ENCODE measurements around the gene HDGFL2.

Gene HDGFL2

DNA sequence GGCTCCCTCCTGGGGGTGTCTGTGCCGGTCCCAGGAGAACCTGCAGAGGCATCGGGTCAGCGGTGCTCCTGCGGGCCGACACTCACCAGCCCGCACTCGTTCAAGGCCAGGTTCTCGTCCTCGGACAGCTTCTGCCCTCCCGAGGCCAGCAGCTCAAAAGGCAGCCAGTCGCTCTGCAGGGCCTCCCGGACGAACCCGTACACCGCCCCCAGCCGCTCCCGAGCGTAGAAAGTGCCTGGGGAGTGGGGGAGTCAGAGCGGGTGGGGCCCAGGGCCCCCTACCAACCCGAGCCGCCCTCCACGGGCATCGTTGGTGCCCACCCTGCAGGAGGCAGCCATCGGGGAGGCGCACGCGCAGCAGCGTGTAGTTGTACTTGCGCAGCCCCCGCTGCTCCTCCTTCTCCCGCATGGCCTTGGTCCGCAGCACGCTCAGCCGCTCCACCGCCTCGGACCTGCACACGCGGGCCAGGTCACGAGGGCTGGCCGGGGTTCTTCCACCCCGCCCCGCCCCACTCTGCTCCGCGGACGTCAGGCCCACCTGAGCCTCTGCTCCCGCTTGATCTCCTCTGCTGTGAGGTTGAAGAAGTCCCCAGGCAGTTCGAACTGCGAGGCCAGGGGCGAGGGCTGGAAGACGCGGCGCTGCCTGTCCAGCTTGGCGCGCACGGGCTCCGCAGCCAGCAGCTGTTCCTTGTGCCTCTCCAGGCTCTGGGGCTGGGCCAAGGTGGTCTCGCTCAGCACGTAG lies 26.0 kb upstream of the HDGFL2 start:
- DNase-seq = no peak

DNA sequence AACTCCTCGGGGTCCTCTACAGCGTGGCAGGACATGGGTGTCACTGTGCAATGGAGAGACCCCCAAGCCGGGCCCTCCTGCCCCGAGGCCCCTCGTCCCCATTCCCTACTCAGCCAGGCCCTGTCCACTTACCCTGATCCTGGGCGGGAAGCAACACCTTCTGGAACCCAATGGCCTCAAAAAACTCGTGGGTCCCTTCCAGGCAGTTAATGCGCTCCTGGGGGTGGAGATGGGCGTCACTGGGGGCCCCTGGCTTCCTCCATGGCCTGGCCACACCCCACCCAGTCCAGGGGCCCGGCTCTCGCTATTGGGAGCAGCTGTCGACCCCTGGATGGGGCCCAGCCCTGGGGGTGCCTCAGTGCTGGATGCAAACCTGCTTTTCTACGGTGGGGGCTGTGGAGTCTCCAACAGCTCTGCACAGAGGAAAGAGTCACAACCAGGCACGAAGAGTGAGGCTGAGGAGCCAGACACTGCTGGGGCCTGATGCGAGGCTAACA lies 25.3 kb upstream of the HDGFL2 start:
- DNase-seq = no peak

DNA sequence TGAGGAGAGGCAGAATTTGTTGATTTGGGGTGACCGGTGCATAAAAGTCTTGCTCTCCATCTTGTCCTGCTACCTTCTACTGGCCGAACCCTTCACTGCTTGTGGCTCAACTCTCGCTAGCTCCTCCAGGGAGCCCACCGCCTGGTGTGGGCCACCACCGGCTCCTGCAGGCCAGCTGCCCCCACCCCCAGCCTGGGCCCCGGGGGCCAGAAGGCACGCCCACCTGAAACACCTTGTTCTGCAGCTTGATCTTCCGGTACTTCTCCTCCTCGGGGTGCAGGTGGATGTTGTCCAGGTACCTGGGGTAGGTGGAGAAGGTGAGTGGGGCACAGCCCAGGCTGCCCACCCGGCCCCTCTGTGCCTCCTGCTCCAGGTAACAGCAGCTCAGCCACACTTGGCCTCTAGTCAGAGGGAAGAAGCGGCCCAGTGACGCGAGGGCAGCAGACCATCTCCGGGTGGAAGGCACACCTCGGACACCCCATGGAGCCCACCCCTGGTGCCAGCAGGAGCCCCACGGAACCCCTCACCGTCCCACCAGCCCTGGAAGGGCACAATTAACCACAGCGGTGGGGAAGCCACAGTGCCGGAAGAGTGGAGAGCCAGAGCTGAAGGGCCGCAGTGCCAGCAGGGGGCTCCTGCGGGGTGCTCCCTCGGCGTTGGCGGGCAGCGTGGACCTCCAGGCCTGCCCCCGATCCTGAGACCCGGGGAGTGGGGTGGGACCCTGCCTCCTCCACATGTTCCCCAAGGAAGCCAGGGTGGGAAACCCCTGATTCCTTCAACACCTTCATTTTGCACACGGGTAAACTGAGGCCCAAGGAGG lies 24.6 kb upstream of the HDGFL2 start:
- DNase-seq = no peak

DNA sequence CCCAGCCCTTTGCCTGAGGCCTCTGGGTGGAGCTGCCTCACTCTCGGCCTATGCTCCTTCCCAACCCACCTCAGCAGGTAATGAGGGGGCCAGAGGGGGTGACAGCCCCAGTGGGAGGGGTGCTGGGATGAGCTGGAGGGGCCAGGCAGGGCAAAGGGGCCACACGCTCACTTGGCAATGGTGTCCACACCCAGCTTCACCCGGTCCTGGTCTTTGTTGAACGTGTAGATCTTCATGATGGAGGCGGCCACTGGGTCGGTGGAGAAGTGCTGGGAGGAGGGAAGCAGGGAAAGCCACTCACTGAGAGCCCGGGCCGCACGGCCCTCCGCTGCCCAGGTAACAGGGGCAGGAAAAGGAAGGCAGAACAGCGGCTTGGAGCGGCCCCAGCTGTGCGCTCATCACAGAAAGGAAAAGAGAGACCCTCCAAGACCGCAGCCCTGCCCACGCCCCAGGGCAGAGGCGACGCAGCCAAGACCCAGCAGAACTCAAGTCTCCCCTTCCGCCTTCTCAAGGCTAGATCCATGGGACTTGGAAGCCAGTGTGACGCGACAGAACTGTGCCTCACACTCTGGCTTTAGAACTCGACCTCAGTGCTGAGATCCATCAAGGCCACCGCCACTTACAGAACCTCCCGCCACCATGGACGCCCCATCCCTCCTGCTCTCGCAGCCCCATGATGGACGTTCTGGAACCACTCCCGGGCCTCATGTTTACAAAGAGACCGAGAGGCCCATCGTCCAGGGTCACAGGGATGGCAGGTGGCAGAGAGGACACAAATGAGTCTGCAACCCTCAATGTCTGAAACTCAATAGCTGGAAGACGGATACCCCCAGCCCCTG lies 23.7 kb upstream of the HDGFL2 start:
- no peak for DNase-seq

DNA sequence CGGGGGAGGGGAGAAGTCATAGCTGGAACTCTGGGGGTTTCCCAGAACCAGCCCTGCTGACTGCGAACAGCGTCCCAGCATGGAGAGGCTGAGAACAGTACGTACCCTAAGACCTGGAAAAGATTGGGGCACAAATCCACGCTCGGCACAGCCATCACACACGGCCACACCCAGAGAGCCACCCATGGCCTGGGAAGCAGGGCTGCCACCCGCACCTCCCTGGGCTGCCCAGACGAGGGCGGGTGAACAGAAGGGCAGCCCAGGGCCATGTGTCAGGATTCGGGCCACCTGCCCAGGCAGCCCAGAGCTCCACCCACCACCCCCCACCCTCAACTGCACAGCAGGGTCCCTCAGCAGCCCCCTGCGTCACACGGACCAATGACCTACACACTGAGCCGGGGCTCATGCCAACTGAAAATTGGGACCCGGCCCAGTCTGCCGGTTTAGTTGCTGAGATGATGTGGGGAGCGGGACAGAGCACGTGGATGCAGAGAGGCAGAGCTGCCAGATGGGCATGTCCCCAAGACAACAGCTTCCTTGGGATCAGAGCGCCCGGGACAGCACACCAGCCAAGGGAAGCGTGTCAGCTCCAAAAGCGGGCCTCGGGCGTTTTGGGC lies 23.0 kb upstream of the HDGFL2 start:
- no peak for DNase-seq

DNA sequence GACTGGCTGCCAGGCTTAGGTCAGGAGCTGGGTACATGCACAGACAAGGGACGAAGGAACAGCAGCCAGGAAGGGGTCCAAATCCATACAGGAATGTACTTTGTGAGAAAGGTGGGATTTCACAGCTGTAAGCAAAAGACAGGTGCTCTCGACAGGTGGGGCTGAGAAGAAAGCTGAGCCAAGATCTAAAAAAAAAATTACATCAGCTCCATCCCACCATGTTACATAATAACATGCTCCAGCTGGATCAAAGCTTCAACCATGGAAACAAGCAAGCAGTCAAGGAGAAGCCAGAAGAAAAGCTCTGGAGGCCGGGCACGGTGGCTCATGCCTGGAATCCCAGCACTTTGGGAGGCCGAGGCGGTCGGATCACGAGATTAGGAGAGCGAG lies 22.5 kb upstream of the HDGFL2 start:
- no peak for DNase-seq

DNA sequence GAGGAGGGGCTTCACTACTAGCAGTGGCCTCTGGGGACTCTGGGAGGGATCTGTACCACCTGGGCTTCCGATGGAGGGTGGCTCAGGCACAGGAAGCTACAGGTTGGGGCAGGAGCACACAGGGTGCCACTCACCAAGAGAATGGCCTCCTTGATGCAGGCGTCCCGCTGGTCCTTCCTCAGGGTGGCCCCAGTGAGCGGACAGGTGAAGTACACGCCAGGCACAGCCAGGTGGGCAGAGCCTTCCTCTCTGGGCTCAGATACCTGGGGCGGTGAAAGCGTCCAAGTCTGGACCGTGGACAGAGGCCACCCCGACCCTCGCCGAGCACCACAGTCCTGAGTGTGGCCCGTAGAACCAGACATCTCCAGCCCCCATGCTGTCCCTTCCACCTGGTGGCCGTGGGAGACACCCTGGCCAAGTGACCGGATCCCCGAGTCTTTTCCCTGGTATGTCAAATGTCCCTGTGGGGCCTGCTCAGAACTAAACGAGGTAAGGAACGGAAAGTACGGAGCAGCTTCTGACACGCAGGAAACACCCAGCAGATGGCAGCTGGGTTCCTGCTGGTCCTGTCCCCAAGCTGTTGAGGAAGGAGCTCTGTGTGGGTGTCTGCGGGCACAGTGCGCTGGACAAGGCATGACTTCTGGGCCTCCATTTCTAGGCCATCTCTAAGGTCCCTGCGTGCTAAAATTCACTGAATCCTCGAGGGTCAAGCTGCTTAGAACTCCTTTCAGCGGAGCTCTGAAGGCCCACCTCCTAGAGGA lies 19.7 kb upstream of the HDGFL2 start:
- no peak for DNase-seq

DNA sequence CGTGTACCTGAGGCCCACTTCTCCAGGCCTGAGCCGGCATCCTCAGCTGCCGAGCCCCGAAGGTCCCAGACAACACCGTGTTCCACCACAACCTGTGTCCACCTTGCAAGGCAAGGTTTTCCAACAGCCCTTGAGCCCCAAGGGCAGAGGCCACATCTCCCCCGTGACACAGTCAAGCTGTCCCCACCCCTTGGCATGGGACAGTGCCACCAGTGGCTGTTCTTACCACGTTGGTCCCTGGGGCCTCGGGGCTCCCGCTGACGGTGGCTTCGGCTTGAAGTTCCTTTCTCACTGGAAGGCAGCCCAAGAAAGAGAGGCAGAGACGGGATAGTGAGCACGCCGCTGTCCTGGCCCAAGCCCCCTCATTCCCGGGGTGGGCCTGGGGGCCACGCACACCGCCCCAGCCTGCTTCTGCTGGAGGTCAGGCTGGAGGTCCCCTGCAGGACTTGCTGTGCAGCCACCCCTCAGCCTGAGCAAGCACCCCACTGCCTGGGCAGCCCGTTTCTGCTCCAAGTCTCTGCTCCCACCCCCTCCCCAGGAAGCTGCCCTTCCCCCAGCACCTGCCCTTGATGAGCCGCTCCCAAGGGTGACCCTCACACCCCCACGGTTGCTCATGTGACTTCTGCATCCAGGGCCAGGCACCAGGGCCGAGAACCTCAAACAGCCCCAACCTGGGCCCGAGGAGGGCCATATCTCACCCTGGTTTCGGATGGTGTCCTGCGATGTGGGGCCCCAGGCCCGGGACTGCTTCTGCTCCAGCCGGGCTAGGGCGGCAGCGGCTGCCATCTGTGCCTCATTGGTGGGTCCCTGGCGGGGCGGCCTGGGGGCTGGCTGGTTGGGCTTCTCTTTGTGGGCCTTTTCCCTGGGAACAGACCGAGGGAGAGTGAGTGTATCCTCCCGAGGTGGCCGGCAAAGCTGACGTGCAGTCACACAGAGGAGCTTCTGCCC lies 18.6 kb upstream of the HDGFL2 start:
- no peak for DNase-seq

DNA sequence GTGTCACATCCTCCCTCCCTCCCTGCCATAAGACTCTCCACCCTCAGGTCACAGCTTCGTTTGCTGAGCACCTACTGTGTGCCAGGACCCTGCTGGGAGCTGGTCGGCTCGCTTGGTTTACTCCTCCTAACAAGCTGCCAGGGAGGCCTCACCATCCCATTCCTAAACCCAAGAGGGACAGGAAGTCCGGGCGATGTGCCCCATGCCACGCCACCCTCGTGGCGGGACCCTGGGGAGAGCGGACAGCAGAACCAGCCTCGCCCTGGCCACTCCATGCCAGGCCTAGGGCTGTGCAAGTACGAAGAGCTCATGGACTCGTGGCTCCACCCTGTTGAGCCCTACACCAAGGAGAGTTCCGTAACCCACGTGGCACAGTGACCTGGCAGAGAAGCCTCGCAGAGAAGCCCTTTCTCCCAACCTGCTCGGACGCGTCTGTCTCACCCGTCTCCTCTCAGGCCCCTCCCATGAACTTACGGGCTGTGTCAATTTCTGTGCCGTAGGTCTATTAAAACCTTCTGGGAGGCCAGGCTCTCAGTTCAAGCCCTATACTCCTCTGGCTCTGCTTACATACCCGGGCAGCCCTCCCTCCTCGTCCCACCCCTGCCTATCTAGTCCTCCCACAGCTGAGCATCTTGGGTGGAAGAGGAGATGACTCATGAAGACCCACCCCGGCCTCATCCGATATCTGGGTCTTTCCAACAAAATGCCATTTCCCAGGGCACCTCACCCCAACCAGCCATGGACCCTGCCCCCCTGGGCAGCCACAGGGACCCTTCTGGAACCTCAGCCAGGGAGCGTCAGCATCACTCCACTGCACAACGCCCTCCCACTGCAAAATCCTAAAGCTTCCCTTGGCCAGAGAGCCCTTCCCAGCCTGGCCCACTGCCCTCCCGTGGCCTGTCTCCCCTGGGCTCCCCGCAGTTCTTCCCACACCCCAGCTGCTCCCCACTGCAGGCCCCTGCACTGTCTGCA lies 17.1 kb upstream of the HDGFL2 start:
- DNase-seq = no peak

DNA sequence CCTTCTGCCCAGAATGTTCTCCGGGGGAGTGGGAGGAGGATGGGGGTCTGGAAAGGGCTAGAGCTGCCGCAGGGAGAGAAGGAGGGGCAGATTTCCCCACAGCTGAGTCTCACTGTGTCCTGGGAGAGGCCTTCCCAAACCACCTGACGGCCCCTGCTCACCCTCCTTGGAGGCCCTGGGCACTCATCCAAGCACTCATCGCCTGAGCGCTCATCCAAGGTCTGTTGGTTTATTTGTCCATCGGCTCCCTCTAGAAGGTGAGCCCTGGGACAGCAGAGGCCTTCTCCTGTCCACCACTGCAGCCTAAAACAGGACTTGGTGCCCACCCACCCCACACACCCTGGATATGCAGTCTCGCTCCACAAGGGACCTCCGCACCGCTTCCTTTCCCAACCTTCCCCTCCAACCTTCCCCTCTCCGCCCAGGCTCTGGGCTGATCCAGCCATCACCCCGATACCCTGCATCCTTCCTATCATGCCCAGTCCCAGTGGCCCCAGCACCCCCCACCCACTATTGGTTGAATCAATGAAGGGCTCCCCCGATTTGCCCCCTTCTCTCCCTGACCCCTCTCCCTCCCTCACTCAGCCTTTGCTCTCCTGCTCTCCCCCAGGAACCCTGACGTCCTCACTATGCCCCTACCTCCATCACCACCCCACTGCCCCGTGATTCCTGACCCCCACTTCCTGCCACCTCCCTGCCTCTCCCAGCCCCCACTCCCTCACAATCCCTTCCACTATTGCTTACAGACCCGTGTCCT lies 16.2 kb upstream of the HDGFL2 start:
- peak; percentile 75 for DNase-seq

DNA sequence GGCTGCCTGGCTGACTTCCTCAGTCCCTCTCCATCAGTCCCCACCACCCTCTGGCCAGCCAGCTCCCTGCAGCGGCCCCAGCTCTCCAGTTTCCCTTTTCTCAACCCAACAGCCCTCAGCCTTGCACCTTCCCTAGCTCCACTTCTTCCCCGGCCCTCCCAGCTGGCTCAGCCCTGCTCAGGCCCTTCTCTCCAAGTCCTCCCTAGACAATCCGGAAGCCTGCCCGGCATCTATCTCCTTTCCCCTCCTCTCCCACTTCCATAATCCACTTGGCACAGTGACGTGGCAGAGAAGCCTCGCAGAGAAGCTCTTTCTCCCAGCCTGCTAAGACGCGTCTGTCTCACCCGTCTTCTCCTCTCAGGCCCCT lies 15.6 kb upstream of the HDGFL2 start:
- no peak for DNase-seq

DNA sequence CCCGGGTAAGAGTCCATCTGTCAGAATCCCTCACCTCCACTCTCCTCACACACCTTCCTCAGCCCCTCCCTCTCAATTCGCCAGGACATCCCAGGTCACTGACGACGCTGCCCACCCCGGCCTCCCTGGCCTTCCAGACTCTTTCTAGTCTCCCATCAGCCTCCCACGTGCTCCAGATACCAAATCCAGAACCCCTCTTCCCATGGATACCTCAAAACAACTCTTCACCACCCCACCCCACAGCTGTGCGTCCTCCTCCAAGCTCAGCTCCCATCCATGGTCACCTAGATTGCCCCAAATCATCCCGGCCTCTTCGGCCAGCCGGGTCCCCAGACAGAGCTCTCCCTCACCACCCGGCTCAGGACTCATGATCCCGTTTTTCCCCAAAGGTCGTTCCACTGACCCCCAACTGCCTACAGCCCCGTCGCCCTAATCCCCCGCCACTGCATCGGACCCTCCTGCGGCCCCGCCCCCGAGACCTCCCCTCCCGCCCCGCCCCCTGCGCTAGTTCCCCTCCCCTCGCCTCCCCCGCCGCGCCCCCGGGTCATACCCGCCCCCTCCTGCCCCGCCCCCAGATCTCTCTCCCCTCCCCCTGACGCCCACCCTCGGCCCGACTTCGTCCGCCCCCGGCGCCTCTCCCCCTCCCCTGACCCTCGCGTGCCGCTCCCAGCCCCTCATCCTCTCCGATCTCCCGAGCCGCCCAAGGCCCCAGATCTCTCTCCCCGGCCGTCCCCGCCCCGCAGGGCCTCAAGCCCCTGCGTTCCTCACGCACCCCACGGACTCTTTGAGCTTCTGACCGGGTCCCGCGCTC lies 15.0 kb upstream of the HDGFL2 start:
- peak; percentile 70 for DNase-seq

DNA sequence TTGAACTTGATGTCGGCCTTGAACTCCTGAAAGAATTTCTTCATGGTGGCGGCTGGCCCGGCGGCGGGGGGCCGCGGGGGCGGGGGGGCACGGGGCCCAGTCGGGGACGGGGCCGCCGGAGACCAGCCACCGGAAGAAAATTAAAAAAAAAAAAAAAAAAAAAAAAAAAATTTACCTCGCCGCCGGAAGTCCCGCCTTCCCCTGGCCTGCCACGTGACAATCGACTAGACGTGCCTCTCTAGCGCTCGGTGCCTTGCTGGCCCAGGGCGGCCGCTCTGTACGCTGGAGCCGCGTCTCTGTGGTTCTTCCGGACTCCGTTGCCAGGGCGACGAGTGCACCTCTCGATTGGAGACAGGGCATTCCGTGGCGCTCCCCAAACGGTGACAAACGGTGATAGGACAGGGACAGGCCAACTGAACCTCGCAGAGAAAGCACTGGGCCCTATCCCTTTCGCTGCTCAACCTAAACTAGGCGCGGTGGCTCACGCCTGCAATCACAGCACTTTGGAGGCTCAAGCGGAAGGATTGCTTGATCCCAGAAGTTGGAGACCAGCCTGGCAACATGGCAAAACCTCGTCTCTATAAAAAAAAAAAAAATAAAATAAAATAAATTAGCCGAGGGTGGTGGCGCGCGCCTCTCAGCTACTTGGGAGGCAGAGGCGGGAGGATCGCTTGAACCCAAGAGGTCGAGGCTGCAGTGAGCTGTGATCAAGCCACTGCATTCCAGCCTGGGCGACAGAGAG lies 14.3 kb upstream of the HDGFL2 start, which contains the start of gene UBXN6:
TSS of gene UBXN6 (minus strand) at position 141 of the 742 bp plus-strand sequence. CDS start at position 44, 97 bp downstream.
- DNase-seq = peak; percentile 98

DNA sequence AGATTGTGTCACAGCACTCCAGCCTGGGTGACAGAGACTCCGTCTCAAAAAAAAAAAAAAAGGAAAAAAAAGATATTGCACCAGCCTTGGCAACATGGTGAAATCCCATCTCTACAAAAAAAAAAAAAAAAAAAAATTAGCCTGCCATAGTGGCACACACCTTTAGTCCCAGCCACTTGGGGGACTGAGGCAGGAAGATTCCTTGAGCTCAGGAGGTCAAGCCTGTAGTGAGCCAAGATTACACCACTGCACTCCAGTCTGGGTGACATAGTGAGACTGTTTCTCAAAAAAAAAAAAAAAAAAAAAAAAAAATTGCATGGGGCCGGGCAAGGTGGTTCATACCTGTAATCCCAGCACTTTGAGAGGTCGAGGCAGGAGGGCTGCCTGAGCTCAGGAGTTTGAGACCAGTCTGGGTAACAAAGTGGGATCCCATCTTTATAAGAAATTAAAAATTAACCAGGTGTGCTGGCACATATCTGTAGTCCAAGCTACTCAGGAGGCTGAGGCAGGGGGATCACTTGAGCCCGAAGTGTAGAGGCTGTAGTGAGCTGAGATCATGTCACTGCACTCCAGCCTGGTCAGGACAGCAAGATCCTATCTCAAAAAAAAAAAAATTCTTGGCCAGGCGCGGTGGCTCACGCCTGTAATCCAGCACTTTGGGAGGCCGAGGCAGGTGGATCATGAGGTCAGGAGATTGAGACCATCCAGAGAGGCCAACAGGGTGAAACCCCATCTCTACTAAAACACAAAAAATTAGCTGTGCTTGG lies 7.1 kb upstream of the HDGFL2 start:
- DNase-seq = no peak

DNA sequence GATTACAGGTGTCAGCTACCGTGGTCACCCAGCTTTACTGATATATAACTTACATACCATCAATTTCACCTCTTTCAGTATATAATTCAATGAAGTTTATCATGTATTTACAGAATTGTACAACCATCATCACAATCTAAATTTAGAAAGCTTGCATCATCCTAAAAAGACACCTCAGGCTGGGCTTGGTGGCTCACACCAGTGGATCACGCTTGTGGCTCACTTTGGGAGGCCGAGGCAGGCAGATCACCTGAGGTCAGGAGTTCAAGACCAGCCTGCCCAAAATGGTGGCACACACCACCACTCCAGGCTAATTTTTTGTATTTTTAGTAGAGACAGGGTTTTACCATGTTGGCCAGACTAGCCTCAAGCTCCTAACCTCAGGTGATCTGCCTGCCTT lies 4.3 kb upstream of the HDGFL2 start:
- DNase-seq = no peak
